ENCODE results near the gene ZNF831. TPM values are rescaled to one million over a fixed set of nuclear protein-coding genes. Genes with fewer than 3 reads are reported as not detected.

ZNF831 gene
- polyA plus RNA-seq (2011; rRNA removed) (not detected in 2 replicates), polyA minus RNA-seq (2011; rRNA and poly(A)+ RNA removed) (not detected in 2 replicates)

GRCh38 chr20:59163631-59164530 lies at the start of gene ZNF831:
Gene ZNF831 (plus strand): TSS chr20:59163821. CDS start chr20:59191020, 27,199 bp downstream.
- no peak for TF ChIP-seq CTCF (IDR thresholded peaks at IDR 0.05; ENCODE audit: insufficient read depth, low read depth, low read length)
- Histone ChIP-seq H3K36me3 (ENCODE audit: control insufficient read depth, insufficient read depth, low read length) (no peaks in the 10 kb centered on the region), H3K27me3 (ENCODE audit: control insufficient read depth, insufficient read depth, low read length) (no peaks in the 10 kb centered on the region), H3K4me3 (ENCODE audit: low read depth, low read length) (no peak within 1 kb of the TSS)
- ChIA-PET POLR2A (no interaction called here), CTCF (interaction anchor here (1.4 kb wide), 1 partner anchor 45 kb away, joined by 3 read pairs; no protein-coding TSS in a partner anchor)
- DNase-seq (ENCODE audit: low read depth) = no peak

DNA sequence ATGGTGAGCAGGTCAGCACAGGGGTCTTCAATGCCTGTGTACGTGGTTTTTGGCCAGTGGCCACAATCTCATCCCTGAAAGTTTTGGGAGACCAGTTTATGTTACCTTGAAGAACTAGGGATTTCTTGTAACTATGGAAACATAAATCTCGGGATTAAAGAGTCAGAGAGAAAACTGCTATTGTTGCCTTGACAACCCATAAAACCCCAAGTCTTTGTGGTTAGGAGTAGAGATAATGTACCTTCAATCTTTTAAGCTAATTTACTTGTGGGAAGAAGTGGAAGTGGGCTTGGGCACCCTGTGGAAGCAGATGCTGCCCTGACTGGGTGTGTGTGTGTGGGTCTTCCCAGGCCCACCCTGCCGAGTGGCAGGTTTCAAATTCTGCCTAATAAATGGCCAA lies 46.1 kb upstream of the ZNF831 start:
- H3K4me3 ChIP-seq (ENCODE audit: low read depth, low read length) = no peak overlapping the region
- H3K27me3 ChIP-seq (ENCODE audit: control insufficient read depth, insufficient read depth, low read length) = no peaks in the 10 kb centered on the region; the same call in 1 of the 2 replicates
- POLR2A ChIA-PET = no interaction called here
- CTCF ChIA-PET = no interaction called here
- no peak for TF ChIP-seq CTCF (IDR thresholded peaks at IDR 0.05; ENCODE audit: insufficient read depth, low read depth, low read length)
- DNase-seq (ENCODE audit: low read depth) = no peak
- no peaks in the 10 kb centered on the region for H3K36me3 ChIP-seq (ENCODE audit: control insufficient read depth, insufficient read depth, low read length)

GRCh38 chr20:59118855-59119254 lies 44.8 kb upstream of the ZNF831 start:
- CTCF ChIA-PET = no interaction called here
- H3K4me3 ChIP-seq (ENCODE audit: low read depth, low read length) = no peak overlapping the region
- DNase-seq (ENCODE audit: low read depth) = no peak
- H3K36me3 ChIP-seq (ENCODE audit: control insufficient read depth, insufficient read depth, low read length) = no peaks in the 10 kb centered on the region
- POLR2A ChIA-PET = no interaction called here
- no peak for TF ChIP-seq CTCF (IDR thresholded peaks at IDR 0.05; ENCODE audit: insufficient read depth, low read depth, low read length)
- no peaks in the 10 kb centered on the region; the same call in 1 of the 2 replicates for H3K27me3 ChIP-seq (ENCODE audit: control insufficient read depth, insufficient read depth, low read length)

DNA sequence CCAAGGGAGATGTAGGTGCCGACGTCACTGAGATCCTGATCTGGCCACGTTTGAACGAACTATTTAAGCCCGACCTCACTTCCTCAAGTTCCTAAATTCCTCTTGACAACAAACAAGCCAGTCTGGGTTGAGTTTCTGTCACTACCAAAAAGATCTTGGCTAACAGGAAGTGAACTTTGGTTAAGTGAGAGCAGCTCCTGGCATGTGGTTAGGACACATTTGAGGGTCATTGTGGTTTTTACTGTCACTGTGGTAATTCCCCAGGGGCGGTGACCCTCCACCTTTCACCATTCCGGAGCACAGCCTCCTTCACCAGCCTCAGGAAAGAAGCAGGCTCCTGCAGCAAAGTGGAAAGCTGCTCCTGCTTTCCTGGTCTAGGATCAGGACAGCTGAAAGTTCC lies 43.1 kb upstream of the ZNF831 start:
- Histone ChIP-seq H3K4me3 (ENCODE audit: low read depth, low read length) (no peak overlapping the region), H3K36me3 (ENCODE audit: control insufficient read depth, insufficient read depth, low read length) (no peaks in the 10 kb centered on the region), H3K27me3 (ENCODE audit: control insufficient read depth, insufficient read depth, low read length) (no peaks in the 10 kb centered on the region; the same call in 1 of the 2 replicates)
- TF ChIP-seq CTCF (IDR thresholded peaks at IDR 0.05; ENCODE audit: insufficient read depth, low read depth, low read length) = no peak
- ChIA-PET CTCF (no interaction called here), POLR2A (no interaction called here)
- DNase-seq (ENCODE audit: low read depth) = no peak

DNA sequence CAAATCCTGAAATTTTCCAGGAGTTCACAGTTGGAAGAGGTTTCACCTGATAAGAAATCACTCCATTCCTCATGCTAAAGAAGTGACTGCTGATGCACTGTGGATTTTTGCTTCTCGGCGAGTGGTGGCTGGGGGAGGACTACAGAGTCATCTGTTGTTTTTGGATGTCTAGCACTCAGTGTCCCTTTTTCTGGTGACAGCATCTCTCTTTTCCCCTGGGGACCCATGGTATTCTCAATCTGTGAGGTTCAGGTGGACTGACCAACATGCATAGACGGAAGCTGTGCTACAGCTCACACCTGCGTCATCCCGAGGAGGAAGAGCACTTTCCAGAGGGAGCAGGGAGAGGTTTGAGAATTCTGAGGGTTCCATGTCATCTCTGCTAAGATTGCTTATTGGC lies 42.7 kb upstream of the ZNF831 start:
- CTCF ChIA-PET = interaction anchor here (1.7 kb wide), 1 partner anchor 250 kb away, joined by 4 read pairs; no protein-coding TSS in a partner anchor

More for the DNA sequence above, 42.7 kb upstream of the ZNF831 start:
- DNase-seq (ENCODE audit: low read depth) = no peak
- Histone ChIP-seq H3K36me3 (ENCODE audit: control insufficient read depth, insufficient read depth, low read length) (no peaks in the 10 kb centered on the region), H3K4me3 (ENCODE audit: low read depth, low read length) (no peak overlapping the region), H3K27me3 (ENCODE audit: control insufficient read depth, insufficient read depth, low read length) (no peaks in the 10 kb centered on the region; the same call in 1 of the 2 replicates)
- no peak for TF ChIP-seq CTCF (IDR thresholded peaks at IDR 0.05; ENCODE audit: insufficient read depth, low read depth, low read length)
- POLR2A ChIA-PET = no interaction called here

Measured in BJ (cell line).